ENCODE data around the gene AP2B1. TPM values are rescaled to one million over a fixed set of nuclear protein-coding genes. Genes with fewer than 3 reads are reported as not detected.

Gene AP2B1
- total RNA-seq, 1 donor from 2014 or later, result 145 TPM

DNA sequence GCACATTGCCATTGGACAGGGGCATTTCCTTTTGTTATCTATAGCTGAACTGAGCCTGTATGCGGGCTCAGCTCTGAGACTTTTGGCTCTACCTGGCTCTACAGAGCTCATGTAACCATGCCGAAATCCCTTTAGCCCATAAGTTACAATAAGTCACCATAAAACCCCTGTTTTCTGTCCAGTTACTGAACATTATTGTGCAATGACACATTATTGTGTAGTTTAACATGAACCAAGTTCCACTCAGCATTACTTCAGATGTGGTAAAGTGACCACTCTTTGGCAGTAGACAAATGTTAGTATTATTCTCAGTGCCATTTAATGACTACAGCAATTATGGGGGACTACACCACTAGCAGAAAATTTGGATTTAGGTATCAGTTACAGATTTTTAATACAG, 78.9 kb downstream of the AP2B1 start:
- ATAC-seq (no peak), DNase-seq (no peak)
- TF ChIP-seq CTCF (IDR thresholded peaks at IDR 0.05), result no peak
- intact Hi-C loops (cut with DNase I), result no loop called here
- no peaks in the 10 kb centered on the region for H3K9me3 ChIP-seq
- no peaks in the 10 kb centered on the region for H3K4me1 ChIP-seq
- H3K36me3 ChIP-seq, result peaks cover 78% of the 10 kb centered on the region
- no peaks in the 10 kb centered on the region for H3K27me3 ChIP-seq (ENCODE audit: low read depth)
- H3K27ac ChIP-seq, result no peak overlapping the region
- H3K4me3 ChIP-seq, result no peak overlapping the region

DNA sequence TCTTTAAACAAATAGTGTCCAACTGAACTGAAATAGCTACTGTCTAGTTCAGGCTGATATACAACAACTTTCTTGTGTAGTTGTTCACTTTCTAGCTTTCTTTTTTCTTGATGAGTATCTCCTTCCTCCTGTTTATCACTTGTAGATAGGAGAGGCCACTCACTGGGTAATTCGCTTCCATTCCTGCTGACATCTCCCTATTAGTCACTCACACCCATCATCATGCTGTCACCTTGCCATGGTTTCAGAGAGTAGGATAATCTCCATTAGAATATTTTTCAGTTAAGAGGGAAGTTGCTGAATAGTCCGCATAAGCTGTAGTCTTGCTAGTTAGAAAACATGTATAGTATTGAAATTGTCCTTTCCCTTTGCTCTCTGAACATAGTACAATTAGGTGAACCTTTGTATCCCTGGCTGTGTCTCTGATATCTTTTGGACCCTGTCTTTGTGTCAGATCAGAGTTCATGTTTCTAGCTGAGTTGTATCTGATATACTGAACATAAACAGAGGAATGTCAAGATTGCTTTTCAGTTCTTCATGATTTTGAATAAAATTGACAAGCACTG, 79.9 kb downstream of the AP2B1 start:
- H3K9me3 ChIP-seq, result no peaks in the 10 kb centered on the region
- intact Hi-C loops (cut with DNase I), result no loop called here
- DNase-seq (no peak), ATAC-seq (no peak)
- H3K36me3 ChIP-seq, result peaks cover 78% of the 10 kb centered on the region
- no peak overlapping the region for H3K4me3 ChIP-seq
- H3K27ac ChIP-seq, result no peak overlapping the region
- no peaks in the 10 kb centered on the region for H3K4me1 ChIP-seq
- no peaks in the 10 kb centered on the region for H3K27me3 ChIP-seq (ENCODE audit: low read depth)
- no peak for TF ChIP-seq CTCF (IDR thresholded peaks at IDR 0.05)

DNA sequence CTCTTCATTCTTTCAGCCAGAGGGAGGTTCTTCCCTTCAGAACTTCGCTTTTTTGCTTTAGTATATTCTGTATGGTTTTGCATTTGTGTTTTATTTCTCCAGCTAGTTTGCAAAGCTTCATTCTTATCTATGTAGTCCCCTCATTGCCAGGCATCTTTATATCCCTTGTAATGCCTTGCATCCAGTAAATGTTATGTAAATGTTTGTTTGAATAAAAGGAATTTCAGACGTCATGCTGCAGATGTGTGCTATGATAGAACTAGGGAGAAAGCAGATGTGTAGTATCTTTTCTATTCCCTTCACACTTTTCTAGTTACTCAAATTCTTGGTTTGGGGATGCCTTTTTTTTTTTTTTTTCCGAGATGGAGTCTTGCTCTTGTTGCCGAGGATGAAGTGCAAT, 81.7 kb downstream of the AP2B1 start:
- DNase-seq (no peak), ATAC-seq (no peak)
- H3K9me3 ChIP-seq, result no peaks in the 10 kb centered on the region
- no peak for TF ChIP-seq CTCF (IDR thresholded peaks at IDR 0.05)
- intact Hi-C loops (cut with DNase I), result no loop called here
- no peak overlapping the region for H3K4me3 ChIP-seq
- H3K4me1 ChIP-seq, result no peaks in the 10 kb centered on the region
- H3K27ac ChIP-seq, result no peak overlapping the region
- no peaks in the 10 kb centered on the region for H3K27me3 ChIP-seq (ENCODE audit: low read depth)
- peaks cover 82% of the 10 kb centered on the region for H3K36me3 ChIP-seq

DNA sequence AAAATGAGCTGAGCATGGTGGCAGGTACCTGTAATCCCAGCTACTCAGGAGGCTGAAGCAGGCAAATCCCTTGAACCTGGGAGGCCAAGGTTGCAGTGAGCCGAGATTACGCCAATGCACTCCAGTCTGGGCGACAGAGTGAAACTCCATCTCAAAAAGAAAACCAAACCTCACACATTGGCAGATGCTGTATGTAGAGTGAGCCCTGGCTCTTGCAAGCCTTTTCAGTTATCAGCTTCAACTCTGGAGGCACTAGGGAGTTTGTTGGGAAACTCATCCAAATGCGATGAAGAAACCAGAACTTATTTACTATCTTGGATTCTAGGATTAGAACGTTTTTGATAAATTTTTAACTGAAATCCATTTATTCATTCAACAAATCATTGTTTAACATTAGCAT, 87.4 kb downstream of the AP2B1 start:
- TF ChIP-seq CTCF (IDR thresholded peaks at IDR 0.05), result no peak
- DNase-seq (no peak), ATAC-seq (no peak)
- H3K4me1 ChIP-seq, result no peaks in the 10 kb centered on the region
- intact Hi-C loops (cut with DNase I), result no loop called here
- no peak overlapping the region for H3K4me3 ChIP-seq
- H3K9me3 ChIP-seq, result no peaks in the 10 kb centered on the region
- no peak overlapping the region for H3K27ac ChIP-seq
- H3K36me3 ChIP-seq, result peaks cover 75% of the 10 kb centered on the region
- no peaks in the 10 kb centered on the region for H3K27me3 ChIP-seq (ENCODE audit: low read depth)

GRCh38 chr17:35676441-35676840, 89.3 kb downstream of the AP2B1 start:
- no peak overlapping the region for H3K27ac ChIP-seq
- H3K4me3 ChIP-seq, result no peak overlapping the region
- DNase-seq, result no peak
- no peaks in the 10 kb centered on the region for H3K4me1 ChIP-seq
- H3K9me3 ChIP-seq, result no peaks in the 10 kb centered on the region
- no peaks in the 10 kb centered on the region for H3K27me3 ChIP-seq (ENCODE audit: low read depth)
- H3K36me3 ChIP-seq, result peaks cover 74% of the 10 kb centered on the region
- intact Hi-C loops (cut with DNase I), result no loop called here
- ATAC-seq, result no peak
- no peak for TF ChIP-seq CTCF (IDR thresholded peaks at IDR 0.05)

All from lower lobe of right lung (tissue), 2 donors.